Loucy (cell line): ENCODE results near the gene PAK5.
"Not testable (repeated sequence)": the region's sequence is repeated elsewhere in the genome, so short reads cannot be mapped to it uniquely, and the experiment has no call there.

Experiments used
- EZH2phosphoT487 ChIP-seq: fragments of 200-600 bp; IDR thresholded peaks from 2 replicates; pipeline ENCODE4 v1.6.1; 2018; ENCODE audit warnings: antibody characterized with exemption, mild to moderate bottlenecking, moderate library complexity, borderline replicate concordance
- TF ChIP-seq, protein P1 (sequence below): fragments of 200-600 bp; sonication (generic); conservative IDR thresholded peaks from 2 replicates; pipeline ENCODE4 v1.5.1; 2014; ENCODE audit warnings: mild to moderate bottlenecking, antibody characterized with exemption, low read length

DNA sequence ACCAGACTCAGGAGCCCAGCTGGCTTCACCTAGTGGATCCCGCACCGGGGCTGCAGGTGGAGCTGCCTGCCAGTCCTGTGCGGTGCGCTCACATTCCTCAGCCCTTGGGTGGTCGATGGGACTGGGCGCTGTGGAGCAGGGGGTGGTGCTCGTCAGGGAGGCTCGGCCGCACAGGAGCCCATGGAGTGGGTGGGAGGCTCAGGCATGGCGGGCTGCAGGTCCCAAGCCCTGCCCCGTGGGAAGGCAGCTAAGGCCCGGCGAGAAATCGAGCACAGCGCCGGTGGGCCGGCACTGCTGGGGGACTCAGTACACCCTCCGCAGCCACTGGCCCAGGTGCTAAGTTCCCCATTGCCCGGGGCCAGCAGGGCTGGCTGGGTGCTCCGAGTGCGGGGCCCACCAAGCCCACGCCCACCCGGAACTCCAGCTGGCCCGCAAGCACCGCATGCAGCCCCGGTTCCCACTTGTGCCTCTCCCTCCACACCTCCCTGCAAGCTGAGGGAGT is 197.3 kb downstream of the PAK5 start:
- TF ChIP-seq EZH2phosphoT487: not testable (repeated sequence)
- TF ChIP-seq, protein P1, sequence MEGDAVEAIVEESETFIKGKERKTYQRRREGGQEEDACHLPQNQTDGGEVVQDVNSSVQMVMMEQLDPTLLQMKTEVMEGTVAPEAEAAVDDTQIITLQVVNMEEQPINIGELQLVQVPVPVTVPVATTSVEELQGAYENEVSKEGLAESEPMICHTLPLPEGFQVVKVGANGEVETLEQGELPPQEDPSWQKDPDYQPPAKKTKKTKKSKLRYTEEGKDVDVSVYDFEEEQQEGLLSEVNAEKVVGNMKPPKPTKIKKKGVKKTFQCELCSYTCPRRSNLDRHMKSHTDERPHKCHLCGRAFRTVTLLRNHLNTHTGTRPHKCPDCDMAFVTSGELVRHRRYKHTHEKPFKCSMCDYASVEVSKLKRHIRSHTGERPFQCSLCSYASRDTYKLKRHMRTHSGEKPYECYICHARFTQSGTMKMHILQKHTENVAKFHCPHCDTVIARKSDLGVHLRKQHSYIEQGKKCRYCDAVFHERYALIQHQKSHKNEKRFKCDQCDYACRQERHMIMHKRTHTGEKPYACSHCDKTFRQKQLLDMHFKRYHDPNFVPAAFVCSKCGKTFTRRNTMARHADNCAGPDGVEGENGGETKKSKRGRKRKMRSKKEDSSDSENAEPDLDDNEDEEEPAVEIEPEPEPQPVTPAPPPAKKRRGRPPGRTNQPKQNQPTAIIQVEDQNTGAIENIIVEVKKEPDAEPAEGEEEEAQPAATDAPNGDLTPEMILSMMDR: not testable (repeated sequence)
